Gastrocnemius medialis (tissue), 4 donors: ENCODE data around the gene IYD.

ENCODE experiments used
- POLR2A ChIP-seq, 2 donors: fragments of 450-650 bp; IDR thresholded peaks; one replicate each; pipeline ENCODE4 v1.6.1; 2017; ENCODE audit warnings: antibody characterized with exemption in 2 of 2, mild to moderate bottlenecking in 2 of 2, moderate library complexity in 2 of 2
- TF ChIP-seq, protein P1 (sequence below), 5 experiments: fragments of 450-650 bp in 3 of 5; fragments of 200-600 bp in 2 of 5; sonication (generic) in 2 of 5; IDR thresholded peaks in 4 of 5; conservative IDR thresholded peaks in 1 of 5; 1 replicate in 4 of 5; 2 replicates in 1 of 5; pipeline ENCODE4 v1.5.1; 2016 to 2019; ENCODE audit warnings: antibody characterized with exemption in 5 of 5, mild to moderate bottlenecking in 3 of 5, moderate library complexity in 3 of 5

DNA sequence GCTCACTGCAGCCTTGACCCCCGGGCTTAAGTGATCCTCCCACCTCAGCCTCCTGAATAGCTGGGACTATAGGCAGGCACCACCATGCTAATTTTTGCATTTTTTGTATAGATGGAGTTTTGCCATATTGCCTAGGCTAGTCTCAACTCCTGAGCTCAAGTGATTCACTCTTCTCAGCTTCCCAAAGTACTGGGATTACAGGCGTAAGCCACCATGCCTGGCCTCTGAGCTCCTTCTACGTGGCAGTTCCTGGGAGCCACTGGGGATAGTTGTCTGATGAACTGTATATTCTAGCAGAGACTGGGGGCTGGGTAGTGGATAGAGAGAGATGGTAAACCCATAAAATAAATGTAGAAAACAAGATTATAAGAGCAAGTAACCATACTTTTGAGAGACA lies 26.1 kb downstream of the IYD start:
- TF ChIP-seq POLR2A (IDR thresholded peaks at IDR 0.05) = no peak
- TF ChIP-seq, protein P1, sequence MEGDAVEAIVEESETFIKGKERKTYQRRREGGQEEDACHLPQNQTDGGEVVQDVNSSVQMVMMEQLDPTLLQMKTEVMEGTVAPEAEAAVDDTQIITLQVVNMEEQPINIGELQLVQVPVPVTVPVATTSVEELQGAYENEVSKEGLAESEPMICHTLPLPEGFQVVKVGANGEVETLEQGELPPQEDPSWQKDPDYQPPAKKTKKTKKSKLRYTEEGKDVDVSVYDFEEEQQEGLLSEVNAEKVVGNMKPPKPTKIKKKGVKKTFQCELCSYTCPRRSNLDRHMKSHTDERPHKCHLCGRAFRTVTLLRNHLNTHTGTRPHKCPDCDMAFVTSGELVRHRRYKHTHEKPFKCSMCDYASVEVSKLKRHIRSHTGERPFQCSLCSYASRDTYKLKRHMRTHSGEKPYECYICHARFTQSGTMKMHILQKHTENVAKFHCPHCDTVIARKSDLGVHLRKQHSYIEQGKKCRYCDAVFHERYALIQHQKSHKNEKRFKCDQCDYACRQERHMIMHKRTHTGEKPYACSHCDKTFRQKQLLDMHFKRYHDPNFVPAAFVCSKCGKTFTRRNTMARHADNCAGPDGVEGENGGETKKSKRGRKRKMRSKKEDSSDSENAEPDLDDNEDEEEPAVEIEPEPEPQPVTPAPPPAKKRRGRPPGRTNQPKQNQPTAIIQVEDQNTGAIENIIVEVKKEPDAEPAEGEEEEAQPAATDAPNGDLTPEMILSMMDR (IDR thresholded peaks at IDR 0.05 in 4 of 5, conservative IDR thresholded peaks at IDR 0.05 in 1 of 5) = no peak
